Upper lobe of right lung (tissue), 1 donor: ENCODE results near the gene P3H2. TPM values are rescaled to one million over a fixed set of nuclear protein-coding genes. Genes with fewer than 3 reads are reported as not detected.
A peak's percentile ranks its signal among the peaks of the same experiment; 100 is the strongest.

ENCODE experiments used
- ATAC-seq: fragments of 200-7000 bp; cut with Tn5 transposase; one replicate; pipeline ENCODE4 v1.9.1; 2020; ENCODE audit warnings: mild to moderate bottlenecking, moderate library complexity
- DNase-seq: peaks from one replicate; pipeline ENCODE4 v3.0.0-alpha.2; 2020
- H3K27ac ChIP-seq: fragments of 200-600 bp; one replicate; pipeline ENCODE4 v1.8.0; 2022
- H3K27me3 ChIP-seq: fragments of 200-600 bp; one replicate; pipeline ENCODE4 v1.8.0; 2022; ENCODE audit warnings: mild to moderate bottlenecking
- H3K36me3 ChIP-seq: fragments of 200-600 bp; one replicate; pipeline ENCODE4 v1.8.0; 2022
- H3K4me1 ChIP-seq: fragments of 200-600 bp; one replicate; pipeline ENCODE4 v1.8.0; 2022
- H3K4me3 ChIP-seq: fragments of 200-600 bp; one replicate; pipeline ENCODE4 v1.8.0; 2022; ENCODE audit warnings: mild to moderate bottlenecking
- H3K9me3 ChIP-seq: fragments of 200-600 bp; one replicate; pipeline ENCODE4 v1.8.0; 2022
- intact Hi-C: fragments of 100-400 bp; cut with DNase I; formaldehyde crosslinking; loops from one replicate; pipeline ENCODE4 v1.11.0; 2022
- total RNA-seq: library from RNA; stranded (reverse); fragmentation: NEBNext Ultra II Directional; extraction: Animal tissue kit (Norgen Biotek cat#: 25700); gene quantifications from one replicate; pipeline ENCODE4 v1.2.1, GENCODE V29; 2021
- TF ChIP-seq, protein P1 (sequence below): fragments of 200-600 bp; IDR thresholded peaks from one replicate; pipeline ENCODE4 v1.8.0; 2022; ENCODE audit warnings: antibody characterized with exemption
- donor health status: DM: no; HTN: yes; CAD: no; lungs with severe emphysema.

The P3H2 gene
- total RNA-seq, 1 donor from 2014 or later: 79.0 TPM

DNA sequence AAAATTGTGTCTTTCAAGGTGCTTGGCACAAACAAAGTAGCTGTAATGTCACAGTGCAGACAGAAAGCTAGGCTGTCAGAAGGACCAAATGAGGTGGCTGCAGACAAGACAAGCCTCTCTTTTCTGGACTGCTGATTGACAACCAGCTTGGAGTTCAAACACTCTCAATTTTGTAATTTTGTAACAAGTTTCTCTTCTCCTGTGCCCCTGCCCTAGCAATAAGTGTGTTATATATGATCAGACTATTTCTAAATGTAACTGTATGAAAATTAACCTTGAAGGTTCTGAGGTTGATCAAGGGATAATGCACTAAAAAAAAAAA, 172.0 kb downstream of the P3H2 start:
- ATAC-seq (no peak), DNase-seq (no peak)
- Histone ChIP-seq H3K27me3 (no peaks in the 10 kb centered on the region), H3K9me3 (no peaks in the 10 kb centered on the region), H3K4me1 (no peaks in the 10 kb centered on the region), H3K27ac (no peak overlapping the region), H3K4me3 (no peak overlapping the region), H3K36me3 (no peaks in the 10 kb centered on the region)
- TF ChIP-seq, protein P1, sequence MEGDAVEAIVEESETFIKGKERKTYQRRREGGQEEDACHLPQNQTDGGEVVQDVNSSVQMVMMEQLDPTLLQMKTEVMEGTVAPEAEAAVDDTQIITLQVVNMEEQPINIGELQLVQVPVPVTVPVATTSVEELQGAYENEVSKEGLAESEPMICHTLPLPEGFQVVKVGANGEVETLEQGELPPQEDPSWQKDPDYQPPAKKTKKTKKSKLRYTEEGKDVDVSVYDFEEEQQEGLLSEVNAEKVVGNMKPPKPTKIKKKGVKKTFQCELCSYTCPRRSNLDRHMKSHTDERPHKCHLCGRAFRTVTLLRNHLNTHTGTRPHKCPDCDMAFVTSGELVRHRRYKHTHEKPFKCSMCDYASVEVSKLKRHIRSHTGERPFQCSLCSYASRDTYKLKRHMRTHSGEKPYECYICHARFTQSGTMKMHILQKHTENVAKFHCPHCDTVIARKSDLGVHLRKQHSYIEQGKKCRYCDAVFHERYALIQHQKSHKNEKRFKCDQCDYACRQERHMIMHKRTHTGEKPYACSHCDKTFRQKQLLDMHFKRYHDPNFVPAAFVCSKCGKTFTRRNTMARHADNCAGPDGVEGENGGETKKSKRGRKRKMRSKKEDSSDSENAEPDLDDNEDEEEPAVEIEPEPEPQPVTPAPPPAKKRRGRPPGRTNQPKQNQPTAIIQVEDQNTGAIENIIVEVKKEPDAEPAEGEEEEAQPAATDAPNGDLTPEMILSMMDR: no peak
- intact Hi-C loops: no loop called here

DNA sequence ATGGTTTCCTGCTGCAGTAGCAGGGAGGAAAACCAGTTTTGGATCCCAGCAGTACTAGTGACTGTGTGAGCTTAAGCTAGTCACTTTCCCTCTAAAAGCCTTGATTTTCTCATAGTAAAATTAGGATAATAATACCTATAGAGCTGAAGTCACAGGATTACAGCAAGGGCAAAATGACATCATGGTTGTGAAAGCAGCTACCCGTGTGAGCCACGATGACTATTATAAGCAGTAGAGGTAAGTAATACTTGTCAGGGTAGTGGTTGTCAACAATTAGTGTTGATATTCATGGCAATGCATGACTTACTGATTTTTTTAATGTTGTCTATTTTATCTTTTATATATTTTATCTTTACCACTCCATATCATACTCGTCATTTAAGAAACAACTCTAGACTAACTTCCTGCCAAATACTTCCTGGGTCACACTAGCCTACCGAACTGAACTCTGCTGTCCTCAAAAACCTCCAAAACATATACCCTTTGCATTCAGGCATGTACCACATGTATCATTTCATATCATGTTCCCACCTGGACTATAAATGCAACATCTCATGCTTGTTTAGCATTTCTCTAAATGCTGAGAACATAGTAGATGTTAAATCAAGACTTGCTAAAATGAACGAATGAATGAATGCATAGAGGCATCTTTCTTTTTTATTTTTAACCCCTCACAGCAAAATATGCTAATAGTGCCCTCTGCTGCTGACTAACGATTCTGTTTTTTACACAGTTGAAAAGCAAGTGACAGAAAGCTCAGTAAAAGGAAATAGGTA, 172.6 kb downstream of the P3H2 start:
- no peak for ATAC-seq
- TF ChIP-seq, protein P1: peak; percentile 41

DNA sequence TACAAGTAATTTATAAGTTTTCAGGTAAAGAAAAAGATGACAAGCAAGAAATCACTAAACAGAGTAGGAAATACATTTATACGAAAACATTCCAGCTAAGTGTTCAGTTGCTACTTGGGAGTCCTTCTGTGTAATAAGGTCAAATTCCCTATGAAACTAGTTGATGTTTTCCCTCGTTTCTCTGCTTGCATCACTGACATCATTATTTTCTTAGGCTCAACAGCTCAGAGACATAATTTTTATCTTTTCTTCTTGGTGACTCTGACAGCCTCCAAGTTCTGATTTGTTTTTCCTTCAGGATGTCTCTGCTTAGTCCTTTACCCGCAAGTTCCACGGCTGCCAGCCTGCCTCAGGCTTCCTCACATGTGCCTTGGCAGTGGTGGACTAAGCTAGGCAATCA, 173.6 kb downstream of the P3H2 start:
- TF ChIP-seq, protein P1: no peak
- no peak for ATAC-seq

More for the DNA sequence above, 172.6 kb downstream of the P3H2 start:
- H3K36me3 ChIP-seq: no peaks in the 10 kb centered on the region
- no peaks in the 10 kb centered on the region for H3K27me3 ChIP-seq
- intact Hi-C loops: no loop called here
- DNase-seq: no peak
- no peak overlapping the region for H3K27ac ChIP-seq
- no peak overlapping the region for H3K4me3 ChIP-seq
- H3K9me3 ChIP-seq: no peaks in the 10 kb centered on the region
- no peaks in the 10 kb centered on the region for H3K4me1 ChIP-seq

DNA sequence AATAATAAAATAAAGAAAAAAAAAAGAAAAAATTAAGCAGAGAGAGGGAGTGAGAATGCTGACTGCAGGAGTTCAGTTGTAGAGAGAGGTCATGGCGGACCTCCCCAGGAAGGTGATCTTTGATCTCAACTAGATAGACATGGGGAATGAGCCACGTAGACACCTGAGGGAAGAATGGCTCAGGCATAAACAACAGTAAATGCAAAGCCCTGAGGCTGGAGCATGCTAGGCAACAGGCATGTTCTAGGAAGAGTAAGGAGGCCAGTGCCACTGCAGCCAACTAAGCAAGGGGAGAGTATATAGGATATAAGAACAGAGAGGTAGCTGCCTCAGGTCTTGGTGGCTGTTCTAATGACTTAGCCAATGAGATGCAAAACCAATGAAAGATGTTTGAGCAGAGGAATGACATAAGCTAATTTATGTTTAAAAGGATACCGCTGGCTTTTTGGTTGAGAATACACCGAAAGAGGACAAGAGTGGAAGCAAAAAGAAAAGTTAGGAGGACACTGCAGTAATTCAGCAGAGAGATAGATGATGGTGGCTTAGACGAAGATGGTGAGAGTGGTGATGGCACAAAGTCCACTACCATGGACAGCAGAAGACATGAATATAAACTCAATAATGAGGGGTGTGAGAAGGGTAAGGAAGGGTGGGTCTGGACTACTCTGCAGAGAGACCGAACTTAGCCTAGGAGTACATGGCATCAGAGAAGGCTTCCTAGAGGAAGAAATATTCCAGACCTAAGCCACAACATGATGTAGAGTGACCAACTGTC, 174.6 kb downstream of the P3H2 start:
- no peak for DNase-seq
- H3K27me3 ChIP-seq: no peaks in the 10 kb centered on the region
- no peak overlapping the region for H3K4me3 ChIP-seq
- ATAC-seq: no peak
- H3K27ac ChIP-seq: no peak overlapping the region
- TF ChIP-seq, protein P1: no peak
- no peaks in the 10 kb centered on the region for H3K36me3 ChIP-seq
- intact Hi-C loops: no loop called here
- H3K9me3 ChIP-seq: no peaks in the 10 kb centered on the region
- no peaks in the 10 kb centered on the region for H3K4me1 ChIP-seq

More for the DNA sequence above, 173.6 kb downstream of the P3H2 start:
- H3K4me1 ChIP-seq: no peaks in the 10 kb centered on the region
- intact Hi-C loops: no loop called here
- no peaks in the 10 kb centered on the region for H3K9me3 ChIP-seq
- H3K27me3 ChIP-seq: no peaks in the 10 kb centered on the region
- H3K36me3 ChIP-seq: no peaks in the 10 kb centered on the region
- no peak overlapping the region for H3K4me3 ChIP-seq
- no peak overlapping the region for H3K27ac ChIP-seq
- no peak for DNase-seq

DNA sequence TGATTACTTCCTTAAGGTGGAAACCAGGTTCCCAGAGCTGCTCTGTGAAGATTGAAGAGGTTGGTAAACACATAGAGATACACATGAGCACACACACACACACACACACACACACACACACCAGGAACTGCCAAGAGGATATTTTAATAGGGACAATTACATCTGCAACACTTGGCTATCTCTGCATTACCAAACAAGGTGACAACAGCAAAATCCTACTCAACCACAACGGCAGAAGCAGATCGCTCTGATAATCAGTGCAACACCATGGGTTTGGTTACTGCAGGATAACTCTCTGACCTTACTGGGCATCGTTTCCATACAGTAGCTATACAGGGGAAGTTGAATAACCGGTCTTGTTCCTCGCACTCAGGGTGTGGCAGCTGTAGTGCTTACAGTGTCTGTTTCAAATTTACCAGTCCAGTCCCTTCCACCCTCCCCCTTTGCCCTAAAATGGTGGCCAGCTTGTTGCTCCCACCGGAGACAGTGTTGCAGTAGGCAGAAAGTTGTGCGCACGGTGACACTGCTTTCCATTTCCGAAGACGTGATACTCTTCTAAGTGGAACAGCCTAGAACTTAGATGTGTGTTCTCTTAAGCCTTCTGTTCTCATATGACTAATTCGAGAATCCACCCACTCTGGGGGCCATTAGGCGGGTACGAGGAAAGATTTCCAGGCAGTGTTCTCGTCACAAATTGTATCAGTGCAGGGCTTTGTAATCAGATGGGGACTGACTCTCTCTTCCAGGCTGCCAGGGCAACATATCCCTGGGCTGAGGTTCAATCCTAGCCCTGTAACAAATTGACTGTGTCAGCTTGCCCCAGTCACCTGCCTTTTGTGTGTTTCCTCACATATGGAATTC, 176.2 kb downstream of the P3H2 start:
- H3K4me1 ChIP-seq: no peaks in the 10 kb centered on the region
- H3K36me3 ChIP-seq: no peaks in the 10 kb centered on the region
- ATAC-seq: peak; percentile 52
- no peaks in the 10 kb centered on the region for H3K27me3 ChIP-seq
- no peaks in the 10 kb centered on the region for H3K9me3 ChIP-seq
- intact Hi-C loops: no loop called here
- DNase-seq: no peak
- H3K27ac ChIP-seq: no peak overlapping the region
- H3K4me3 ChIP-seq: no peak overlapping the region
- TF ChIP-seq, protein P1: no peak
